NB4 (cell line): ENCODE measurements around the gene SNCG.

Source experiments
- CTCF ChIP-seq: IDR thresholded peaks from one replicate; pipeline ENCODE4 v1.5.1; 2012; ENCODE audit warnings: low read depth, low read length
- MYC ChIP-seq: IDR thresholded peaks from 2 replicates; pipeline ENCODE4 v1.6.1; 2011; ENCODE audit warnings: low read depth, low read length
- POLR2A ChIP-seq: IDR thresholded peaks from 2 replicates; pipeline ENCODE4 v1.6.1; 2011; ENCODE audit warnings: mild to moderate bottlenecking; ENCODE audit not compliant: insufficient read length; ENCODE audit errors: extremely low read depth

- TF ChIP-seq CTCF (no peak), POLR2A (no peak), MYC (no peak)
Observed at GRCh38 chr10:86970982-86971231, 12.5 kb downstream of the SNCG start.
